Thyroid gland (tissue), 4 donors: ENCODE measurements around the gene PHEX. TPM values are rescaled to one million over a fixed set of nuclear protein-coding genes. Genes with fewer than 3 reads are reported as not detected.

Source experiments
- DNase-seq, 2 donors: peaks; one replicate each; pipeline ENCODE4 v3.0.0-alpha.2; 2019
- H3K27ac ChIP-seq, 3 donors: fragments of 200-600 bp; sonication (generic); 1 replicate in 2 of 3; 2 replicates in 1 of 3; pipeline ENCODE4 v1.5.1; 2016 to 2019; ENCODE audit warnings: mild to moderate bottlenecking in 1 of 3, moderate library complexity in 1 of 3
- H3K27me3 ChIP-seq: fragments of 200-600 bp; sonication (generic); one replicate; pipeline ENCODE4 v1.5.1; 2019
- H3K36me3 ChIP-seq, 2 donors: fragments of 200-600 bp; sonication (generic); one replicate each; pipeline ENCODE4 v1.5.1; 2016 to 2019
- H3K4me1 ChIP-seq, 2 donors: fragments of 200-600 bp; sonication (generic); one replicate each; pipeline ENCODE4 v1.5.1; 2017 to 2019
- H3K4me3 ChIP-seq, 3 donors: fragments of 200-600 bp; sonication (generic); replicated peaks in 1 of 3; 1 replicate in 2 of 3; 2 replicates in 1 of 3; pipeline ENCODE4 v1.5.1; 2016; ENCODE audit warnings: mild to moderate bottlenecking in 1 of 3
- H3K9me3 ChIP-seq: fragments of 200-600 bp; sonication (generic); one replicate; pipeline ENCODE4 v1.5.1; 2017
- POLR2A ChIP-seq, 2 donors: fragments of 450-650 bp; IDR thresholded peaks; one replicate each; pipeline ENCODE4 v1.6.1; 2017; ENCODE audit warnings: antibody characterized with exemption in 2 of 2, mild to moderate bottlenecking in 2 of 2, moderate library complexity in 1 of 2
- WGBS, 2 donors: methylation state at CpG; one replicate each; pipeline ENCODE4 v1.1.5; 2017; 5-methylcytosine and 5-hydroxymethylcytosine counted together
- intact Hi-C: fragments of 100-400 bp; cut with DNase I; formaldehyde crosslinking; loops from one replicate; pipeline ENCODE4 v1.15.1; 2023
- total RNA-seq, 4 donors: library from RNA; depleted of rRNA; stranded (reverse); fragments of >200 nt; gene quantifications; one replicate each; pipeline ENCODE4 v1.2.3, GENCODE V29; 2016
- TF ChIP-seq, protein P1 (sequence below), 6 experiments: fragments of 200-600 bp in 3 of 6; fragments of 450-650 bp in 3 of 6; sonication (generic) in 3 of 6; IDR thresholded peaks; one replicate each; pipeline ENCODE4 v1.5.1; 2016 to 2019; ENCODE audit warnings: antibody characterized with exemption in 6 of 6, mild to moderate bottlenecking in 2 of 6, inconsistent platforms in 1 of 6, moderate library complexity in 1 of 6

The PHEX gene
- total RNA-seq, 4 donors from 2014 or later, result 1.5 to 12.4 (median 5.2) TPM

DNA sequence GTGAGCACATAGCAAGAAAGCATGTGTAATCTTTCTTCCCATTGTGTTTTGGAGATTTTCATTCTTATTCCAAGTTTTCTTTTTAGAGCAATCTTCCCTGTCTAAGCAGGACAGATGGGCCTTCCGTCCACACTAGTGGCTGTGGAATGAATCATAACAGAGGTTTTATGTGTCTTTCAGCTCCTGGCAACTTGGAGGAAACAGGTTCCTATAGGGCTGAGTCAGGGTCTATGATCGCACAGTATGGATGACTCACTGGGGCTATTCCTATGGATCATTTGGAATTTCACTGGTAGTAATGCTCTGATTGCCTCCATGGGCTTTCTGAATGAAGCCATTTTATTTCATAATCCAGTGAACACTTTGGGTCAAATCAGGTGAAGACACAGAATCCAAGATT lies 188.8 kb downstream of the PHEX start:
- TF ChIP-seq, protein P1, sequence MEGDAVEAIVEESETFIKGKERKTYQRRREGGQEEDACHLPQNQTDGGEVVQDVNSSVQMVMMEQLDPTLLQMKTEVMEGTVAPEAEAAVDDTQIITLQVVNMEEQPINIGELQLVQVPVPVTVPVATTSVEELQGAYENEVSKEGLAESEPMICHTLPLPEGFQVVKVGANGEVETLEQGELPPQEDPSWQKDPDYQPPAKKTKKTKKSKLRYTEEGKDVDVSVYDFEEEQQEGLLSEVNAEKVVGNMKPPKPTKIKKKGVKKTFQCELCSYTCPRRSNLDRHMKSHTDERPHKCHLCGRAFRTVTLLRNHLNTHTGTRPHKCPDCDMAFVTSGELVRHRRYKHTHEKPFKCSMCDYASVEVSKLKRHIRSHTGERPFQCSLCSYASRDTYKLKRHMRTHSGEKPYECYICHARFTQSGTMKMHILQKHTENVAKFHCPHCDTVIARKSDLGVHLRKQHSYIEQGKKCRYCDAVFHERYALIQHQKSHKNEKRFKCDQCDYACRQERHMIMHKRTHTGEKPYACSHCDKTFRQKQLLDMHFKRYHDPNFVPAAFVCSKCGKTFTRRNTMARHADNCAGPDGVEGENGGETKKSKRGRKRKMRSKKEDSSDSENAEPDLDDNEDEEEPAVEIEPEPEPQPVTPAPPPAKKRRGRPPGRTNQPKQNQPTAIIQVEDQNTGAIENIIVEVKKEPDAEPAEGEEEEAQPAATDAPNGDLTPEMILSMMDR (IDR thresholded peaks at IDR 0.05), result no peak
- no peak for TF ChIP-seq POLR2A (IDR thresholded peaks at IDR 0.05)
- intact Hi-C loops, result no loop called here
- Histone ChIP-seq H3K36me3 (no peaks in the 10 kb centered on the region), H3K4me3 (no peak overlapping the region), H3K9me3 (no peaks in the 10 kb centered on the region), H3K27me3 (no peaks in the 10 kb centered on the region), H3K27ac (no peak overlapping the region), H3K4me1 (no peaks in the 10 kb centered on the region)
- no peak for DNase-seq
- 96 to 97% methylated on average over 2 of the region's 2 CpGs for WGBS, 2 donors

DNA sequence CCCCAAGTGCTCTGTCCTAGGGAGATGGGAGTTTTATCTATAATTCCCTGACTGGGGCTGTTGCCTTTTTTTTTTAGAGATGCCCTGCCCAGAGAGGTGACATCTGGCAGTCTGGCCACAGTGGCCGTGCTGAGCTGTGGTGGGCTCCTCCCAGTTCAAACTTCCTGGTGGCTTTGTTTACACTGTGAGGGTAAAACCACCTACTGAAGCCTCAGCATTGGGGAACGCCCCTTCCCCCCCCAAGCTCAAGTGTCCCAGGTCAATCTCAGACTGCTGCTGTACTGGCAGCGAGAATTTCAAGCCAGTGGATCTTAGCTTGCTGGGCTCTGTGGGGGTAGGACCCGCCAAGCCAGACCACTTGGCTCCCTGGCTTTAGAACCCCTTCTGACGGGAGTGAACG lies 202.3 kb downstream of the PHEX start:
- Histone ChIP-seq H3K27me3 (no peaks in the 10 kb centered on the region), H3K27ac (no peak overlapping the region), H3K9me3 (no peaks in the 10 kb centered on the region), H3K4me3 (no peak overlapping the region), H3K4me1 (no peaks in the 10 kb centered on the region), H3K36me3 (no peaks in the 10 kb centered on the region)
- 87 to 100% methylated on average over 1 to 3 of the region's 6 CpGs for WGBS, 2 donors
- no peak for DNase-seq
- TF ChIP-seq, protein P1 (IDR thresholded peaks at IDR 0.05), result no peak
- TF ChIP-seq POLR2A (IDR thresholded peaks at IDR 0.05), result no peak
- intact Hi-C loops, result no loop called here

DNA sequence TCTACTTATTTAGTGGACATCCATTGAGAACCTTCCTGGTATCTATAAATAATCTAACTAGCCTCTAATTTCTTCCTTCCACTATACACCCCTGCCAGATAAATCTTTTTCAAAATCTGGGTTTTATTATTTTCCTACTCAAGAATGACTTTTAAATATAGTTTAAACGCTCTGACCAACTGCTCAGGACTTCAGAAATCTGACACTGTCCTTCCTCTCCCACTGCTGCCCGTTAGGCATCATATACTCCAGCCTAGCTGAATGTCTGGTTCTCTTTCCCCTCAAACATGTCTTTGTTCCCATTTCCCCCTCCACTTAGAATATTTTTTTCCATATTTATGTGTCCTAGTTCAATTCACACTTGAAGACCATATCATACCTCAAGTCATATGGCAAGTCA lies 205.4 kb downstream of the PHEX start:
- Histone ChIP-seq H3K36me3 (no peaks in the 10 kb centered on the region), H3K4me1 (no peaks in the 10 kb centered on the region), H3K9me3 (no peaks in the 10 kb centered on the region), H3K27me3 (no peaks in the 10 kb centered on the region), H3K27ac (no peak overlapping the region), H3K4me3 (no peak overlapping the region)
- no peak for DNase-seq
- 71 to 72% methylated on average over 2 of the region's 2 CpGs for WGBS, 2 donors
- TF ChIP-seq POLR2A (IDR thresholded peaks at IDR 0.05), result no peak
- intact Hi-C loops, result no loop called here

DNA sequence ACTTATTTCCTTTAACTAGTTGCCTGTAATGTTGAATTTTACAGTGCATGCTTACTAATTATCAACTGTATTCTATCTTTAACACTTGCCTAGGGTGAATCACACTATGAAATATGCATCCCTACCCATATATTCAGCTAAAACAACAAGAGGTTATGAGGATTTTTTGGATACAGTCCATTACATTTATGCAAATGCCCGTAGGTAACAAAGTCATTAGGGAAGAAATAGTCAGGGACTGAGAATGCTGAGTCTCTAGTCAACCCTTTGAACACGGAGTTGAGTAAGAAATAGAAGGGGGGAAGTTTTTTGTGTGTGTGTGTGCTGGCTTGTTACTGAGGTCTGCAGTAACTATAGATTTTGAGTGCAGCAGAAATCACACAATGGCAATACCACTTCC lies 214.5 kb downstream of the PHEX start:
- no peaks in the 10 kb centered on the region for H3K4me1 ChIP-seq
- H3K4me3 ChIP-seq, result no peak overlapping the region
- H3K27me3 ChIP-seq, result no peaks in the 10 kb centered on the region
- H3K9me3 ChIP-seq, result no peaks in the 10 kb centered on the region
- no peak overlapping the region for H3K27ac ChIP-seq
- DNase-seq, result no peak
- WGBS, 2 donors, result 82 to 88% methylated on average over 2 of the region's 2 CpGs
- TF ChIP-seq, protein P1 (IDR thresholded peaks at IDR 0.05), result no peak
- no peak for TF ChIP-seq POLR2A (IDR thresholded peaks at IDR 0.05)
- no peaks in the 10 kb centered on the region for H3K36me3 ChIP-seq
- intact Hi-C loops, result no loop called here

DNA sequence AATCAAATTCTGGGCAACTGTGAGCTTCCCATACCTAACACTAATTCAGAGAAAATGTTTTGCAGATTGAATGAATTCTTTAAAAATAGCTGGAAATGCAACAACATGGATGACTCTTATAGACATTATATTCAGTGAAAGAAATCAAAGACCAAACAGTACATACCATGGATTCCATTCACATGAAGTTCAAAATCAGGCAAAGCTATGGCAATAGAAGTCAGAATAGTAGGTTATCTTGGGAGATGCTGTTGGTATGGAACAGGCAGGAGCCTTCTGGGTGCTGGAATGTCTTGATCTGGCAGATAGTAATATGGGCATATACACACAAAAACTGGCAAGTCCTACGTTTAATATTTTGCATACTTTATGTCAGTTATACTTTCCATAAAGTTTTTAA lies 215.0 kb downstream of the PHEX start:
- H3K36me3 ChIP-seq, result no peaks in the 10 kb centered on the region
- no peak overlapping the region for H3K4me3 ChIP-seq
- TF ChIP-seq POLR2A (IDR thresholded peaks at IDR 0.05), result no peak
- TF ChIP-seq, protein P1 (IDR thresholded peaks at IDR 0.05), result no peak
- no peaks in the 10 kb centered on the region for H3K9me3 ChIP-seq
- no peak for DNase-seq
- WGBS, 2 donors, result 83 to 90% methylated on average over 1 of the region's 1 CpG
- intact Hi-C loops, result no loop called here
- no peak overlapping the region for H3K27ac ChIP-seq
- no peaks in the 10 kb centered on the region for H3K4me1 ChIP-seq
- H3K27me3 ChIP-seq, result no peaks in the 10 kb centered on the region

DNA sequence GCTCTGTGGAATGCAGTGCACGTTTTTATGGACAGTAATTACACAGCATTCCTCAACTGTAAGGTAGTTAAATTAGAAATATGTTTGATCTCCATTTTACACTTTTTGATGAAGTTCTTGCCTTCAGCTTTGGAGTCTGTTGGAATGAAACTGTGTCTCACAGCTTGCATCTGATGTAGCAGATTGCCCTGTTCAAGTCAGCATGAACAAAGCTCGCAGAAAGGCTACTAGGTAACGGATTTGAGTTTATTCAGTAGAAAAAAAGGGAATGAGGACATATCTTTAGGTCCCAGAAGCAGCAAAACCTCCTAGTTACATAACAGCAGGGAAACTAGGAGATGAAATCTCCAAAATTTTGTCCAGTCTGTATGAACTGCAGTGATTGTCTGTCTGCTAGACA lies 216.3 kb downstream of the PHEX start:
- 72 to 80% methylated on average over 3 of the region's 3 CpGs for WGBS, 2 donors

More for the DNA sequence above, 216.3 kb downstream of the PHEX start:
- Histone ChIP-seq H3K36me3 (no peaks in the 10 kb centered on the region), H3K27me3 (no peaks in the 10 kb centered on the region), H3K4me1 (no peaks in the 10 kb centered on the region), H3K4me3 (no peak overlapping the region), H3K9me3 (no peaks in the 10 kb centered on the region), H3K27ac (no peak overlapping the region)
- intact Hi-C loops, result no loop called here
- DNase-seq, result no peak
- TF ChIP-seq, protein P1 (IDR thresholded peaks at IDR 0.05), result no peak
- TF ChIP-seq POLR2A (IDR thresholded peaks at IDR 0.05), result no peak
